NCI-H2029 treated with DMSO at 0.1 percent for 48 hours (cell line): ENCODE results near the gene FANCC.

Source experiments
- DNase-seq: peaks from one replicate; lab custom pipeline; 2025; lab: John Stamatoyannopoulos, UW

Gene FANCC

GRCh38 chr9:95086564-95086955 lies 230.9 kb downstream of the FANCC start:
- DNase-seq: no peak

GRCh38 chr9:95085861-95086563 lies 231.5 kb downstream of the FANCC start:
- no peak for DNase-seq

GRCh38 chr9:95085036-95085770 lies 232.3 kb downstream of the FANCC start:
- DNase-seq: no peak

- DNase-seq: no peak
These were observed 233.1 kb downstream of the FANCC start for GRCh38 chr9:95084254-95084934.

GRCh38 chr9:95083086-95083768 lies 234.3 kb downstream of the FANCC start:
- no peak for DNase-seq

GRCh38 chr9:95082401-95083084 lies 235.0 kb downstream of the FANCC start:
- no peak for DNase-seq

GRCh38 chr9:95081998-95082397 lies 235.5 kb downstream of the FANCC start:
- no peak for DNase-seq

GRCh38 chr9:95080961-95081647 lies 236.4 kb downstream of the FANCC start:
- DNase-seq: no peak

- DNase-seq: no peak
These were observed 238.0 kb downstream of the FANCC start for GRCh38 chr9:95079461-95079860.

- no peak for DNase-seq
These were observed 238.6 kb downstream of the FANCC start for GRCh38 chr9:95078939-95079338.

- DNase-seq: no peak
These were observed 239.0 kb downstream of the FANCC start for GRCh38 chr9:95078511-95078910.

- no peak for DNase-seq
These were observed 239.6 kb downstream of the FANCC start for GRCh38 chr9:95077766-95078370.

GRCh38 chr9:95077053-95077765 lies 240.3 kb downstream of the FANCC start:
- DNase-seq: no peak

- DNase-seq: no peak
These were observed 240.8 kb downstream of the FANCC start for GRCh38 chr9:95076696-95077052.

GRCh38 chr9:95075700-95076099 lies 241.8 kb downstream of the FANCC start:
- DNase-seq: no peak

- DNase-seq: peak; percentile 60
These were observed 242.9 kb downstream of the FANCC start for GRCh38 chr9:95074632-95075031.

- no peak for DNase-seq
These were observed 243.6 kb downstream of the FANCC start for GRCh38 chr9:95073918-95074317.

- no peak for DNase-seq
These were observed 244.4 kb downstream of the FANCC start for GRCh38 chr9:95073042-95073607.

- no peak for DNase-seq
These were observed 245.6 kb downstream of the FANCC start for GRCh38 chr9:95071925-95072324.

GRCh38 chr9:95071450-95071849 lies 246.1 kb downstream of the FANCC start:
- no peak for DNase-seq
